Endothelial cell of umbilical vein (primary cell): ENCODE results near the gene TCEA2. TPM values are rescaled to one million over a fixed set of nuclear protein-coding genes. Genes with fewer than 3 reads are reported as not detected.

Experiments used
- BruUV-seq: library from RNA; stranded (reverse); fragments of 400-500 nt; replicated peaks from 2 replicates; lab custom pipeline; 2021; lab: Mats Ljungman, UMichigan
- CTCF ChIA-PET: fragments of 300-600, 350-600 bp; sonication (Branson Sonifier 250); formaldehyde crosslinking; loops from one replicate; lab custom pipeline; 2021; ENCODE audit warnings: antibody characterized with exemption, inconsistent platforms; lab: Charles Lee
- POLR2A ChIA-PET: fragments of 300-600, 350-600 bp; sonication (Branson Sonifier 250); formaldehyde crosslinking; loops from one replicate; lab custom pipeline; 2021; ENCODE audit warnings: antibody characterized with exemption, inconsistent platforms; lab: Charles Lee
- DNase-seq: peaks from one replicate; pipeline ENCODE4 v3.0.0-alpha.2; 2011; ENCODE audit warnings: low read depth, low spot score
- FAIRE-seq: peaks from 2 replicates; lab custom pipeline; 2011; peaks lifted over from hg19 to GRCh38; lab: Jason Lieb, UNC
- H2AFZ ChIP-seq: 2 replicates; pipeline ENCODE4 v1.6.0; 2012; ENCODE audit warnings: low read depth, low read length, control low read depth, inconsistent platforms
- H3K27ac ChIP-seq: 2 replicates; pipeline ENCODE4 v1.5.1; 2011; ENCODE audit warnings: low read depth, mild to moderate bottlenecking, control low read depth, low read length, moderate library complexity; ENCODE audit not compliant: insufficient read depth
- H3K27me3 ChIP-seq, 2 experiments: 2 replicates each; pipeline versions ENCODE4 v1.6.0 to v1.6.1; 2011; ENCODE audit warnings: low read length in 2 of 2, mixed read lengths in 1 of 2; ENCODE audit not compliant: control insufficient read depth in 2 of 2, insufficient read depth in 2 of 2
- H3K36me3 ChIP-seq, 2 experiments: 2 replicates in 1 of 2; 3 replicates in 1 of 2; pipeline ENCODE4 v1.5.1; 2011; ENCODE audit warnings: low read length in 2 of 2, mild to moderate bottlenecking in 1 of 2, moderate library complexity in 1 of 2; ENCODE audit not compliant: control insufficient read depth in 2 of 2, insufficient read depth in 2 of 2; ENCODE audit errors: extremely low read depth in 1 of 2
- H3K4me1 ChIP-seq: 3 replicates; pipeline ENCODE4 v1.5.1; 2011; ENCODE audit warnings: mild to moderate bottlenecking, low read length; ENCODE audit not compliant: control insufficient read depth, insufficient read depth; ENCODE audit errors: extremely low read depth
- H3K4me2 ChIP-seq: 2 replicates; pipeline ENCODE4 v1.6.1; 2011; ENCODE audit warnings: low read length, control low read depth, mixed read lengths; ENCODE audit not compliant: insufficient read depth
- H3K4me3 ChIP-seq, 3 experiments: fragments of 200-600 bp in 1 of 3; sonication (generic), shearing (Covaris generic) in 1 of 3; replicated peaks in 1 of 3; 2 replicates each; pipeline ENCODE4 v1.5.1; 2011 to 2016; ENCODE audit warnings: control low read depth in 3 of 3, low read length in 3 of 3, mild to moderate bottlenecking in 2 of 3, inconsistent platforms in 1 of 3, low read depth in 1 of 3, moderate library complexity in 1 of 3; ENCODE audit not compliant: insufficient read depth in 1 of 3
- H3K79me2 ChIP-seq: 2 replicates; pipeline ENCODE4 v1.6.0; 2012; ENCODE audit warnings: low read length, inconsistent platforms; ENCODE audit not compliant: control insufficient read depth, insufficient read depth
- H3K9ac ChIP-seq: replicated peaks from 2 replicates; pipeline ENCODE3; 2011; ENCODE audit warnings: low read length, control low read depth; ENCODE audit not compliant: insufficient read depth; ENCODE audit errors: extremely low read depth
- H3K9me1 ChIP-seq: replicated peaks from 3 replicates; pipeline ENCODE4 v1.6.0; 2011; ENCODE audit warnings: mild to moderate bottlenecking, low read length; ENCODE audit not compliant: control insufficient read depth, insufficient read depth; ENCODE audit errors: extremely low read depth
- H3K9me3 ChIP-seq: replicated peaks from 2 replicates; pipeline ENCODE4 v1.5.1; 2012; ENCODE audit warnings: low read length, inconsistent platforms; ENCODE audit not compliant: control insufficient read depth, insufficient read depth
- H4K20me1 ChIP-seq: replicated peaks from 2 replicates; pipeline ENCODE3; 2011; ENCODE audit warnings: mild to moderate bottlenecking, low read length; ENCODE audit not compliant: control insufficient read depth, insufficient read depth; ENCODE audit errors: extremely low read depth
- EZH2 ChIP-seq: IDR thresholded peaks from 2 replicates; pipeline ENCODE4 v1.6.1; 2012; ENCODE audit warnings: borderline replicate concordance, low read depth, mild to moderate bottlenecking, moderate library complexity, low read length, inconsistent platforms; ENCODE audit not compliant: severe bottlenecking
- FOS ChIP-seq: IDR thresholded peaks from 2 replicates; pipeline ENCODE4 v1.6.1; 2011; ENCODE audit warnings: mild to moderate bottlenecking, low read length, moderate library complexity, borderline replicate concordance; ENCODE audit not compliant: insufficient read depth
- GATA2 ChIP-seq: IDR thresholded peaks from 2 replicates; pipeline ENCODE4 v1.7.0; 2011; ENCODE audit warnings: low read depth, mild to moderate bottlenecking, moderate library complexity, mixed read lengths, low read length; ENCODE audit not compliant: insufficient read length, insufficient read depth
- JUN ChIP-seq: IDR thresholded peaks from 2 replicates; pipeline ENCODE4 v1.6.1; 2011; ENCODE audit warnings: borderline replicate concordance, low read depth; ENCODE audit not compliant: insufficient read length, insufficient read depth
- MYC ChIP-seq: IDR thresholded peaks from one replicate; pipeline ENCODE4 v1.6.1; 2011; ENCODE audit warnings: mild to moderate bottlenecking, low read depth, low read length
- POLR2A ChIP-seq: IDR thresholded peaks from 2 replicates; pipeline ENCODE4 v1.6.1; 2012; ENCODE audit warnings: low read depth, mild to moderate bottlenecking, control low read depth, low read length
- POLR2AphosphoS5 ChIP-seq: IDR thresholded peaks from 2 replicates; pipeline ENCODE4 v1.6.1; 2012; ENCODE audit warnings: low read depth, mild to moderate bottlenecking, control low read depth, low read length, moderate library complexity; ENCODE audit not compliant: insufficient read depth
- dilution Hi-C: fragments of 300-500 bp; cut with MboI; formaldehyde crosslinking; loops from one replicate; pipeline ENCODE4 v1.15.0; 2019; ENCODE audit warnings: low sequenced_read_pairs; ENCODE audit not compliant: extremely low pct_ligation_motif_present
- intact Hi-C: fragments of 100-400 bp; cut with micrococcal nuclease; formaldehyde crosslinking; loops from one replicate; pipeline ENCODE4 v1.10.0; 2022
- polyA plus RNA-seq, 4 experiments: library from polyadenylated mRNA; depleted of rRNA in 3 of 4; stranded (reverse) in 3 of 4; unstranded in 1 of 4; fragments of >200 nt; gene quantifications; 2 replicates each; pipeline versions ENCODE4 v1.2.1 to v1.2.3, GENCODE V29; 2011 to 2012; ENCODE audit warnings: missing spikeins in 1 of 4
- total RNA-seq: library from RNA; stranded (reverse); gene quantifications from 2 replicates; pipeline ENCODE4 v1.2.3, GENCODE V29; 2021
- TF ChIP-seq, protein P1 (sequence below), 2 donors: IDR thresholded peaks; 1 replicate in 1 of 2; 2 replicates in 1 of 2; pipeline ENCODE4 v1.5.1; 2011; ENCODE audit warnings: low read length in 2 of 2, mild to moderate bottlenecking in 2 of 2, moderate library complexity in 2 of 2, control low read depth in 1 of 2, inconsistent platforms in 1 of 2, low read depth in 1 of 2; ENCODE audit not compliant: insufficient read depth in 1 of 2; ENCODE audit errors: extremely low read depth in 1 of 2
- TF ChIP-seq, protein P2 (sequence below): IDR thresholded peaks from 2 replicates; pipeline ENCODE4 v1.6.1; 2011; ENCODE audit not compliant: insufficient read depth, insufficient read length

The TCEA2 gene
- total and polyA plus RNA-seq, 2 donors (not counting 3 experiments of a cell fraction or from before 2014, with no cell fraction given) = 53.1 to 65.5 TPM

DNA sequence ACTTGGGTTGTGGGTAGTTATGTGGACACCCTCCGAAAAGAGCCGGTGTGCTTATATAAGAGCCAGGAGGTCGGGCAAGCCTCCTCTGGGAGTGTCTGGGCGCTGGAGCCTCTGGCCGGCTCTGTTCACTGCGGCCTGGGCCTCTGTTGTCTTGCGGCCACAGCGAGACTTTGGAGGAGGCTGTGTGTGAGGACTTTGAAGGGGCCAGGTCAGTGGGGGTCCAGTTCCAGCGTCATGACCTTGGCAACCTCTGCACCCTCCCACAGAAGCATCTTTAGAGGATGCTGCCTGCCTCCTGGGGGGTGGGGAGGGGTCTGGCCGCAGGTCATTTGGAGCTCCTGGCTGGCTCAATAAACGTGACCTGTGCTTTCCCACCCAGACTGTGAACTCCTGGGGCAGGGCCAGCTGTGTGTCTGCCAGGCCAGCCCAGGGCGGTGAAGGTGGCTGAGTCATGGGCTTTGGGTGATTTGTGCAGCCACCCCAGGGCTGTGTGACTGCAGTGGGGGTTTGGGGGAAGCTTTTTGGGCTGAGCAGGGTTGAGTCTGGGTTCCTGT, 1.2 kb downstream of the TCEA2 start:
- Histone ChIP-seq H3K79me2 (peaks cover 6% of the 10 kb centered on the region), H3K36me3 (no peaks in the 10 kb centered on the region), H3K4me3 (peak overlapping the region in 1 of 3 experiments; percentile 72), H3K9me3 (no peaks in the 10 kb centered on the region), H3K27ac (no peak overlapping the region), H2AFZ (no peak overlapping the region), H4K20me1 (no peaks in the 10 kb centered on the region), H3K27me3 (no peaks in the 10 kb centered on the region), H3K4me1 (peaks cover 18% of the 10 kb centered on the region), H3K9ac (peak overlapping the region; percentile 63), H3K9me1 (no peaks in the 10 kb centered on the region), H3K4me2 (peak overlapping the region; percentile 76)
- intact Hi-C loops (loop anchor here (10.0 kb wide), 1 partner anchor 61 kb away; no protein-coding TSS in a partner anchor), dilution Hi-C loops (no loop called here)
- peak; percentile 8 for FAIRE-seq
- POLR2A ChIA-PET = no interaction called here
- no peak for DNase-seq
- CTCF ChIA-PET = interaction anchor here (1.4 to 1.5 kb wide), 2 partner anchors 16 to 25 kb away, joined by 4 to 8 read pairs; partner anchors contain the start of gene OPRL1
- no TSS peak for BruUV-seq
- TF ChIP-seq GATA2 (no peak), FOS (peak; percentile 43)

GRCh38 chr20:64065062-64065973, 2.3 kb downstream of the TCEA2 start:
- no peak for FAIRE-seq

More at GRCh38 chr20:64065062-64065973, 2.3 kb downstream of the TCEA2 start:
- H3K27ac ChIP-seq = no peak overlapping the region
- H3K4me2 ChIP-seq = no peak overlapping the region
- H4K20me1 ChIP-seq = no peaks in the 10 kb centered on the region
- ChIA-PET POLR2A (no interaction called here), CTCF (interaction anchor here (1.2 to 1.5 kb wide), 4 partner anchors 15 to 26 kb away, joined by 3 to 8 read pairs (median 4); partner anchors contain the start of gene OPRL1)
- TF ChIP-seq, protein P1, sequence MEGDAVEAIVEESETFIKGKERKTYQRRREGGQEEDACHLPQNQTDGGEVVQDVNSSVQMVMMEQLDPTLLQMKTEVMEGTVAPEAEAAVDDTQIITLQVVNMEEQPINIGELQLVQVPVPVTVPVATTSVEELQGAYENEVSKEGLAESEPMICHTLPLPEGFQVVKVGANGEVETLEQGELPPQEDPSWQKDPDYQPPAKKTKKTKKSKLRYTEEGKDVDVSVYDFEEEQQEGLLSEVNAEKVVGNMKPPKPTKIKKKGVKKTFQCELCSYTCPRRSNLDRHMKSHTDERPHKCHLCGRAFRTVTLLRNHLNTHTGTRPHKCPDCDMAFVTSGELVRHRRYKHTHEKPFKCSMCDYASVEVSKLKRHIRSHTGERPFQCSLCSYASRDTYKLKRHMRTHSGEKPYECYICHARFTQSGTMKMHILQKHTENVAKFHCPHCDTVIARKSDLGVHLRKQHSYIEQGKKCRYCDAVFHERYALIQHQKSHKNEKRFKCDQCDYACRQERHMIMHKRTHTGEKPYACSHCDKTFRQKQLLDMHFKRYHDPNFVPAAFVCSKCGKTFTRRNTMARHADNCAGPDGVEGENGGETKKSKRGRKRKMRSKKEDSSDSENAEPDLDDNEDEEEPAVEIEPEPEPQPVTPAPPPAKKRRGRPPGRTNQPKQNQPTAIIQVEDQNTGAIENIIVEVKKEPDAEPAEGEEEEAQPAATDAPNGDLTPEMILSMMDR (IDR thresholded peaks at IDR 0.05; ENCODE audit: extremely low read depth in 1 of 2, insufficient read depth in 1 of 2, low read depth in 1 of 2, low read length in 2 of 2) = no peak
- no peak for TF ChIP-seq EZH2
- TF ChIP-seq, protein P2, sequence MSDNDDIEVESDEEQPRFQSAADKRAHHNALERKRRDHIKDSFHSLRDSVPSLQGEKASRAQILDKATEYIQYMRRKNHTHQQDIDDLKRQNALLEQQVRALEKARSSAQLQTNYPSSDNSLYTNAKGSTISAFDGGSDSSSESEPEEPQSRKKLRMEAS = no peak
- TF ChIP-seq POLR2A = no peak
- no peak for TF ChIP-seq GATA2
- TF ChIP-seq JUN = no peak
- no peak for TF ChIP-seq FOS
- no peak for TF ChIP-seq MYC
- TF ChIP-seq POLR2AphosphoS5 = no peak
- no peak overlapping the region for H3K4me3 ChIP-seq
- no peaks in the 10 kb centered on the region for H3K9me3 ChIP-seq
- H3K9me1 ChIP-seq = no peaks in the 10 kb centered on the region
- dilution Hi-C loops (no loop called here), intact Hi-C loops (loop anchor here (10.0 kb wide), 1 partner anchor 59 kb away; no protein-coding TSS in a partner anchor)
- no TSS peak for BruUV-seq
- DNase-seq = no peak
- H3K36me3 ChIP-seq = no peaks in the 10 kb centered on the region
- peaks cover 18% of the 10 kb centered on the region for H3K4me1 ChIP-seq
- H3K9ac ChIP-seq = no peak overlapping the region
- peaks cover 6% of the 10 kb centered on the region for H3K79me2 ChIP-seq
- H2AFZ ChIP-seq = no peak overlapping the region
- H3K27me3 ChIP-seq = no peaks in the 10 kb centered on the region
